IMR-90 (cell line): ENCODE measurements around the gene SEMA3E. TPM values are rescaled to one million over a fixed set of nuclear protein-coding genes. Genes with fewer than 3 reads are reported as not detected.

Experiments used
- ATAC-seq: fragments of 200-7000 bp; cut with Tn5 transposase; 2 replicates; pipeline ENCODE4 v1.9.1; 2020; ENCODE audit warnings: low read depth, mild to moderate bottlenecking, moderate library complexity
- BruUV-seq: library from RNA; stranded (reverse); fragments of 400-500 nt; replicated peaks from 2 replicates; lab custom pipeline; 2021; lab: Mats Ljungman, UMichigan
- CTCF ChIA-PET: fragments of 300-600 bp; formaldehyde crosslinking; extraction: SDS; loops from one replicate; lab custom pipeline; 2021; ENCODE audit warnings: antibody characterized with exemption; lab: Yijun Ruan, JAX
- POLR2A ChIA-PET: fragments of 300-600 bp; sonication (Branson Sonifier 250); formaldehyde crosslinking; loops from one replicate; lab custom pipeline; 2022; ENCODE audit warnings: antibody characterized with exemption; ENCODE audit not compliant: unreplicated experiment; lab: Charles Lee
- DNase-seq: peaks from one replicate; pipeline ENCODE4 v3.0.0; 2013
- H2AFZ ChIP-seq: replicated peaks from 2 replicates; pipeline ENCODE3; 2013; ENCODE audit warnings: low read length, mild to moderate bottlenecking; ENCODE audit not compliant: poor library complexity
- H2AK5ac ChIP-seq: 2 replicates; pipeline ENCODE4 v1.6.1; 2013; ENCODE audit warnings: low read depth, low read length, inconsistent platforms
- H2AK9ac ChIP-seq: replicated peaks from 2 replicates; pipeline ENCODE3; 2013; ENCODE audit warnings: mild to moderate bottlenecking, low read depth, low read length, moderate library complexity; ENCODE audit not compliant: poor library complexity
- H2BK120ac ChIP-seq: 2 replicates; pipeline ENCODE4 v1.6.1; 2013; ENCODE audit warnings: low read depth, low read length, inconsistent platforms
- H2BK15ac ChIP-seq: 3 replicates; pipeline ENCODE4 v1.6.1; 2013; ENCODE audit warnings: low read depth, low read length, inconsistent platforms
- H2BK20ac ChIP-seq: 2 replicates; pipeline ENCODE4 v1.6.1; 2013; ENCODE audit warnings: low read depth, mild to moderate bottlenecking, inconsistent platforms, low read length, moderate library complexity
- H2BK5ac ChIP-seq: 2 replicates; pipeline ENCODE4 v1.6.1; 2013; ENCODE audit warnings: mild to moderate bottlenecking, low read depth, low read length, inconsistent platforms; ENCODE audit not compliant: poor library complexity, severe bottlenecking
- H3K14ac ChIP-seq: replicated peaks from 2 replicates; pipeline ENCODE4 v1.6.1; 2013; ENCODE audit warnings: low read depth, low read length, inconsistent platforms
- H3K18ac ChIP-seq: 2 replicates; pipeline ENCODE4 v1.6.1; 2013; ENCODE audit warnings: low read depth, low read length, control low read depth
- H3K23ac ChIP-seq: 2 replicates; pipeline ENCODE4 v1.6.1; 2013; ENCODE audit warnings: low read depth, low read length, inconsistent platforms
- H3K27ac ChIP-seq: 2 replicates; pipeline ENCODE4 v1.5.1; 2013; ENCODE audit warnings: mild to moderate bottlenecking, control low read depth, low read length; ENCODE audit not compliant: insufficient read depth
- H3K27me3 ChIP-seq: 2 replicates; pipeline ENCODE4 v1.6.1; 2013; ENCODE audit warnings: low read length; ENCODE audit not compliant: control insufficient read depth, insufficient read depth
- H3K36me3 ChIP-seq: 2 replicates; pipeline ENCODE4 v1.6.1; 2013; ENCODE audit warnings: low read length, mixed read lengths; ENCODE audit not compliant: control insufficient read depth, insufficient read depth
- H3K4ac ChIP-seq: 2 replicates; pipeline ENCODE4 v1.6.1; 2013; ENCODE audit warnings: low read depth, low read length, inconsistent platforms
- H3K4me1 ChIP-seq: 2 replicates; pipeline ENCODE4 v1.6.1; 2013; ENCODE audit warnings: low read length, mixed read lengths; ENCODE audit not compliant: control insufficient read depth, insufficient read depth
- H3K4me2 ChIP-seq: 2 replicates; pipeline ENCODE4 v1.6.1; 2013; ENCODE audit warnings: low read depth, mild to moderate bottlenecking, control low read depth, low read length, moderate library complexity
- H3K4me3 ChIP-seq: 2 replicates; pipeline ENCODE4 v1.5.1; 2013; ENCODE audit warnings: low read depth, mild to moderate bottlenecking, control low read depth, low read length, moderate library complexity; ENCODE audit not compliant: insufficient read depth
- H3K56ac ChIP-seq: 2 replicates; pipeline ENCODE4 v1.6.1; 2013; ENCODE audit warnings: low read length, inconsistent platforms; ENCODE audit not compliant: insufficient read depth; ENCODE audit errors: extremely low read depth
- H3K79me1 ChIP-seq, 2 experiments: 2 replicates each; pipeline ENCODE4 v1.6.1; 2013; ENCODE audit warnings: low read length in 2 of 2, inconsistent platforms in 1 of 2, low read depth in 1 of 2
- H3K9ac ChIP-seq: 2 replicates; pipeline ENCODE4 v1.6.1; 2013; ENCODE audit warnings: low read depth, low read length, control low read depth
- H3K9me1 ChIP-seq: 2 replicates; pipeline ENCODE4 v1.6.1; 2013; ENCODE audit warnings: low read length, inconsistent platforms; ENCODE audit not compliant: insufficient read depth
- H3K9me3 ChIP-seq: 2 replicates; pipeline ENCODE4 v1.6.1; 2013; ENCODE audit warnings: low read length; ENCODE audit not compliant: control insufficient read depth, insufficient read depth
- H4K20me1 ChIP-seq: 2 replicates; pipeline ENCODE4 v1.6.1; 2013; ENCODE audit warnings: low read length, inconsistent platforms; ENCODE audit not compliant: insufficient read depth
- H4K5ac ChIP-seq: 2 replicates; pipeline ENCODE4 v1.6.1; 2013; ENCODE audit warnings: mild to moderate bottlenecking, low read depth, low read length, control low read depth
- H4K8ac ChIP-seq, 2 experiments: 2 replicates each; pipeline ENCODE4 v1.6.1; 2013; ENCODE audit warnings: low read depth in 2 of 2, low read length in 2 of 2, control low read depth in 1 of 2, inconsistent platforms in 1 of 2
- H4K91ac ChIP-seq: 2 replicates; pipeline ENCODE4 v1.6.1; 2013; ENCODE audit warnings: low read depth, low read length, inconsistent platforms; ENCODE audit not compliant: insufficient read depth
- BHLHE40 ChIP-seq: fragments of 150-350 bp; IDR thresholded peaks from 2 replicates; pipeline ENCODE4 v1.6.1; 2016; ENCODE audit warnings: mild to moderate bottlenecking, low read depth, low read length
- CEBPB ChIP-seq: IDR thresholded peaks from 2 replicates; pipeline ENCODE4 v1.6.1; 2012; ENCODE audit warnings: low read depth, low read length, improper control_type of control experiment
- CHD1 ChIP-seq: IDR thresholded peaks from 2 replicates; pipeline ENCODE4 v1.6.1; 2012; ENCODE audit warnings: low read depth, low read length, improper control_type of control experiment
- CTCF ChIP-seq: conservative IDR thresholded peaks from 2 replicates; pipeline ENCODE4 v1.5.1; 2012; ENCODE audit warnings: mild to moderate bottlenecking, low read depth, low read length, improper control_type of control experiment
- FOS ChIP-seq: fragments of 150-350 bp; IDR thresholded peaks from 2 replicates; pipeline ENCODE4 v1.6.1; 2016; ENCODE audit warnings: low read depth, low read length
- MAFK ChIP-seq: IDR thresholded peaks from 2 replicates; pipeline ENCODE4 v1.6.1; 2012; ENCODE audit warnings: low read depth, low read length, improper control_type of control experiment
- MAZ ChIP-seq: IDR thresholded peaks from 2 replicates; pipeline ENCODE4 v1.6.1; 2012; ENCODE audit warnings: low read depth, mild to moderate bottlenecking, low read length, improper control_type of control experiment, moderate library complexity, borderline replicate concordance
- MXI1 ChIP-seq: IDR thresholded peaks from 2 replicates; pipeline ENCODE4 v1.6.1; 2012; ENCODE audit warnings: low read depth, mild to moderate bottlenecking, low read length, moderate library complexity, borderline replicate concordance
- NFE2L2 ChIP-seq: fragments of 150-350 bp; IDR thresholded peaks from 2 replicates; pipeline ENCODE4 v1.6.1; 2016; ENCODE audit warnings: low read depth, mild to moderate bottlenecking, low read length
- POLR2A ChIP-seq: IDR thresholded peaks from 2 replicates; pipeline ENCODE4 v1.6.1; 2012; ENCODE audit warnings: mild to moderate bottlenecking, low read depth, low read length
- RAD21 ChIP-seq: IDR thresholded peaks from 2 replicates; pipeline ENCODE4 v1.6.1; 2012; ENCODE audit warnings: low read length, improper control_type of control experiment
- RCOR1 ChIP-seq: IDR thresholded peaks from 2 replicates; pipeline ENCODE4 v1.6.1; 2012; ENCODE audit warnings: mild to moderate bottlenecking, low read length, improper control_type of control experiment; ENCODE audit not compliant: insufficient replicate concordance
- RFX5 ChIP-seq: IDR thresholded peaks from 2 replicates; pipeline ENCODE4 v1.8.0; 2012; ENCODE audit warnings: low read depth, mild to moderate bottlenecking, low read length, moderate library complexity
- SMC3 ChIP-seq: fragments of 150-350 bp; IDR thresholded peaks from 2 replicates; pipeline ENCODE4 v1.6.1; 2016; ENCODE audit warnings: low read depth, mild to moderate bottlenecking, antibody characterized with exemption, low read length, moderate library complexity
- WGBS, 2 experiments: methylation state at CpG; one replicate each; pipeline versions ENCODE4 v1.1.5 to v1.1.7; 2013; ENCODE audit warnings: missing lambda C conversion rate in 2 of 2; ENCODE audit not compliant: insufficient read length in 1 of 2; ENCODE audit errors: extremely low coverage in 2 of 2; 5-methylcytosine and 5-hydroxymethylcytosine counted together
- dilution Hi-C: fragments of 300-500 bp; cut with HindIII; formaldehyde crosslinking; loops from one replicate; pipeline ENCODE4 v1.14.3; 2018; ENCODE audit warnings: low sequenced_read_pairs; ENCODE audit not compliant: unreplicated experiment
- in situ Hi-C: fragments of 300-500 bp; cut with MboI; formaldehyde crosslinking; loops from 3 replicates; pipeline ENCODE4 v1.14.3; 2019; ENCODE audit warnings: low sequenced_read_pairs, inconsistent platforms, mixed read lengths
- intact Hi-C: fragments of 100-400 bp; cut with micrococcal nuclease; formaldehyde crosslinking; loops from 2 replicates; pipeline ENCODE4 v1.10.0; 2022
- polyA plus RNA-seq, 3 experiments: library from polyadenylated mRNA; depleted of rRNA; stranded (reverse); fragments of >200 nt; gene quantifications; 2 replicates each; pipeline ENCODE4 v1.2.3, GENCODE V29; 2012; ENCODE audit warnings: low replicate concordance in 1 of 3
- total RNA-seq: library from RNA; depleted of rRNA; stranded (reverse); fragments of >200 nt; gene quantifications from 2 replicates; pipeline ENCODE4 v1.2.3, GENCODE V29; 2012
- TF ChIP-seq, protein P1 (sequence below): fragments of 150-350 bp; IDR thresholded peaks from 2 replicates; pipeline ENCODE4 v1.6.1; 2016; ENCODE audit warnings: low read depth, mild to moderate bottlenecking, low read length, moderate library complexity, borderline replicate concordance
- TF ChIP-seq, protein P2 (sequence below): fragments of 150-350 bp; IDR thresholded peaks from 2 replicates; pipeline ENCODE4 v1.6.1; 2017; ENCODE audit warnings: mild to moderate bottlenecking, antibody characterized with exemption, low read length, low read depth

SEMA3E gene
- total and polyA plus RNA-seq, 2 of the 4 experiments (the other 2 are of a cell fraction), result 0.31 to 0.72 TPM

DNA sequence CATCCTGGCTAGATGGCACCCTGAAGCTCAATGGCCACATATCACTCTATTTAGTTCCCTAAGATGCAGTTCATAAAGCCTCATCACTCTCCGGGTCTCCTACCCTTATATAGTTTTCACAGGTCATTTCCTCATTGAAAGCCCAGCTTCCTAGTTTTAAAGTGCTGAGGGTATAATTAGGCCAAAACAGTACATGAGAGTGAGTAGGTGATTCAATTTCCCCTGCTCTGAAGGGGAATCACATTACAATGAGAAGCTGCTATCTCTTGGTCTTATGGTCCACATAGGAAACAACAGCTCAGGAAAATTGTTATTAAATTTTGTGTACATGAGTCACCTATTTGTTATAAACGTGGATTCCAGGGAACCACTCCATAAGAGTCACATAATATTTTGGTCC, 162.0 kb downstream of the SEMA3E start:
- Histone ChIP-seq H2AFZ (no peak overlapping the region), H3K36me3 (no peaks in the 10 kb centered on the region), H3K9ac (no peak overlapping the region), H3K27me3 (peaks cover under 1% of the 10 kb centered on the region), H2AK5ac (no peak overlapping the region), H4K5ac (no peak overlapping the region), H3K9me3 (no peaks in the 10 kb centered on the region), H4K91ac (no peak overlapping the region), H3K18ac (no peak overlapping the region), H2BK15ac (no peak overlapping the region), H3K56ac (no peak overlapping the region), H3K79me1 (no peaks in the 10 kb centered on the region), H3K9me1 (no peaks in the 10 kb centered on the region), H3K4me1 (no peaks in the 10 kb centered on the region), H3K4ac (no peak overlapping the region), H4K20me1 (no peaks in the 10 kb centered on the region), H3K27ac (no peak overlapping the region), H3K23ac (no peak overlapping the region), H2AK9ac (no peak overlapping the region), H3K4me2 (no peak overlapping the region), H2BK5ac (no peak overlapping the region), H4K8ac (no peak overlapping the region), H2BK120ac (no peak overlapping the region), H2BK20ac (no peak overlapping the region), H3K14ac (no peak overlapping the region), H3K4me3 (no peak overlapping the region)
- ChIA-PET CTCF (interaction anchor here (0.5 kb wide), 1 partner anchor 9 kb away, joined by 3 read pairs; no protein-coding TSS in a partner anchor), POLR2A (no interaction called here)
- TF ChIP-seq MAZ, result no peak
- no peak for TF ChIP-seq CTCF
- no peak for TF ChIP-seq MXI1
- TF ChIP-seq CEBPB, result no peak
- TF ChIP-seq, protein P1, sequence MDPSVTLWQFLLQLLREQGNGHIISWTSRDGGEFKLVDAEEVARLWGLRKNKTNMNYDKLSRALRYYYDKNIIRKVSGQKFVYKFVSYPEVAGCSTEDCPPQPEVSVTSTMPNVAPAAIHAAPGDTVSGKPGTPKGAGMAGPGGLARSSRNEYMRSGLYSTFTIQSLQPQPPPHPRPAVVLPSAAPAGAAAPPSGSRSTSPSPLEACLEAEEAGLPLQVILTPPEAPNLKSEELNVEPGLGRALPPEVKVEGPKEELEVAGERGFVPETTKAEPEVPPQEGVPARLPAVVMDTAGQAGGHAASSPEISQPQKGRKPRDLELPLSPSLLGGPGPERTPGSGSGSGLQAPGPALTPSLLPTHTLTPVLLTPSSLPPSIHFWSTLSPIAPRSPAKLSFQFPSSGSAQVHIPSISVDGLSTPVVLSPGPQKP, result no peak
- TF ChIP-seq RAD21, result no peak
- no peak for TF ChIP-seq SMC3
- no peak for TF ChIP-seq RFX5
- TF ChIP-seq BHLHE40, result no peak
- TF ChIP-seq POLR2A, result no peak
- TF ChIP-seq RCOR1, result no peak
- no peak for TF ChIP-seq CHD1
- TF ChIP-seq FOS, result no peak
- TF ChIP-seq, protein P2, sequence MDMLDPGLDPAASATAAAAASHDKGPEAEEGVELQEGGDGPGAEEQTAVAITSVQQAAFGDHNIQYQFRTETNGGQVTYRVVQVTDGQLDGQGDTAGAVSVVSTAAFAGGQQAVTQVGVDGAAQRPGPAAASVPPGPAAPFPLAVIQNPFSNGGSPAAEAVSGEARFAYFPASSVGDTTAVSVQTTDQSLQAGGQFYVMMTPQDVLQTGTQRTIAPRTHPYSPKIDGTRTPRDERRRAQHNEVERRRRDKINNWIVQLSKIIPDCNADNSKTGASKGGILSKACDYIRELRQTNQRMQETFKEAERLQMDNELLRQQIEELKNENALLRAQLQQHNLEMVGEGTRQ, result no peak
- TF ChIP-seq NFE2L2, result no peak
- no peak for TF ChIP-seq MAFK
- no TSS peak for BruUV-seq
- dilution Hi-C loops (no loop called here), intact Hi-C loops (no loop called here), in situ Hi-C loops (no loop called here)
- WGBS, 2 experiments, result no CpG with 5 or more reads among the region's 2 CpGs
- peak; percentile 21 for DNase-seq
- ATAC-seq, result peak; percentile 57
